ENCODE results near the gene PLIN4. TPM values are rescaled to one million over a fixed set of nuclear protein-coding genes. Genes with fewer than 3 reads are reported as not detected.

Gene PLIN4
- total and polyA plus RNA-seq, 2 donors (not counting 3 experiments of a cell fraction or from before 2014, with no cell fraction given): 0.01 TPM; not detected in 1

GRCh38 chr19:4498694-4499093, 19.6 kb downstream of the PLIN4 start:
- no peak for DNase-seq (ENCODE audit: low read depth, low spot score)
- Histone ChIP-seq H3K79me2 (ENCODE audit: control insufficient read depth, insufficient read depth, low read length) (no peaks in the 10 kb centered on the region), H3K4me1 (ENCODE audit: control insufficient read depth, extremely low read depth, insufficient read depth, low read length) (no peaks in the 10 kb centered on the region), H3K27me3 (ENCODE audit: control insufficient read depth in 2 of 2, insufficient read depth in 2 of 2, low read length in 2 of 2) (no peaks in the 10 kb centered on the region), H3K27ac (ENCODE audit: insufficient read depth, low read depth, low read length) (no peak overlapping the region), H2AFZ (ENCODE audit: low read depth, low read length) (no peak overlapping the region), H4K20me1 (replicated peaks; ENCODE audit: control insufficient read depth, extremely low read depth, insufficient read depth, low read length) (no peaks in the 10 kb centered on the region), H3K9me1 (replicated peaks; ENCODE audit: control insufficient read depth, extremely low read depth, insufficient read depth, low read length) (no peaks in the 10 kb centered on the region), H3K9ac (replicated peaks; ENCODE audit: extremely low read depth, insufficient read depth, low read length) (no peak overlapping the region), H3K9me3 (replicated peaks; ENCODE audit: control insufficient read depth, insufficient read depth, low read length) (no peaks in the 10 kb centered on the region), H3K4me2 (ENCODE audit: insufficient read depth, low read length) (no peak overlapping the region), H3K4me3 (replicated peaks in 1 of 3; ENCODE audit: insufficient read depth in 1 of 3, low read depth in 1 of 3, low read length in 3 of 3) (no peak overlapping the region), H3K36me3 (ENCODE audit: control insufficient read depth in 2 of 2, extremely low read depth in 1 of 2, insufficient read depth in 2 of 2, low read length in 2 of 2) (peaks cover 2 to 42% of the 10 kb centered on the region in 2 experiments)
- intact Hi-C loops (cut with micrococcal nuclease): no loop called here
- no peak for TF ChIP-seq MYC (IDR thresholded peaks at IDR 0.05; ENCODE audit: low read depth, low read length)
- no peak for TF ChIP-seq GATA2 (IDR thresholded peaks at IDR 0.05; ENCODE audit: insufficient read depth, insufficient read length, low read depth, low read length)
- no peak for TF ChIP-seq POLR2A (IDR thresholded peaks at IDR 0.05; ENCODE audit: low read depth, low read length)
- TF ChIP-seq CTCF (IDR thresholded peaks at IDR 0.05; ENCODE audit: extremely low read depth in 1 of 2, insufficient read depth in 1 of 2, low read depth in 1 of 2, low read length in 2 of 2): no peak
- dilution Hi-C loops (cut with MboI; ENCODE audit: extremely low pct_ligation_motif_present, low sequenced_read_pairs): no loop called here
- BruUV-seq (replicated peaks): no TSS peak
- POLR2A ChIA-PET: no interaction called here
- no peak for FAIRE-seq
- CTCF ChIA-PET: interaction anchor here (0.5 kb wide), 1 partner anchor 27 kb away, joined by 3 read pairs; no protein-coding TSS in a partner anchor

- CTCF ChIA-PET: interaction anchor here (0.5 kb wide), 1 partner anchor 27 kb away, joined by 3 read pairs; no protein-coding TSS in a partner anchor
- no peak for TF ChIP-seq FOS (IDR thresholded peaks at IDR 0.05; ENCODE audit: borderline replicate concordance, insufficient read depth, low read length)
- no peak for TF ChIP-seq POLR2A (IDR thresholded peaks at IDR 0.05; ENCODE audit: low read depth, low read length)
- no peak for TF ChIP-seq JUN (IDR thresholded peaks at IDR 0.05; ENCODE audit: borderline replicate concordance, insufficient read depth, insufficient read length, low read depth)
- no peak for TF ChIP-seq GATA2 (IDR thresholded peaks at IDR 0.05; ENCODE audit: insufficient read depth, insufficient read length, low read depth, low read length)
- dilution Hi-C loops (cut with MboI; ENCODE audit: extremely low pct_ligation_motif_present, low sequenced_read_pairs): no loop called here
- no peak for DNase-seq (ENCODE audit: low read depth, low spot score)
- Histone ChIP-seq H3K4me3 (replicated peaks in 1 of 3; ENCODE audit: insufficient read depth in 1 of 3, low read depth in 1 of 3, low read length in 3 of 3) (no peak overlapping the region), H3K79me2 (ENCODE audit: control insufficient read depth, insufficient read depth, low read length) (no peaks in the 10 kb centered on the region), H3K27ac (ENCODE audit: insufficient read depth, low read depth, low read length) (no peak overlapping the region), H4K20me1 (replicated peaks; ENCODE audit: control insufficient read depth, extremely low read depth, insufficient read depth, low read length) (no peaks in the 10 kb centered on the region), H2AFZ (ENCODE audit: low read depth, low read length) (no peak overlapping the region), H3K9me3 (replicated peaks; ENCODE audit: control insufficient read depth, insufficient read depth, low read length) (no peaks in the 10 kb centered on the region), H3K4me1 (ENCODE audit: control insufficient read depth, extremely low read depth, insufficient read depth, low read length) (no peaks in the 10 kb centered on the region), H3K27me3 (ENCODE audit: control insufficient read depth in 2 of 2, insufficient read depth in 2 of 2, low read length in 2 of 2) (no peaks in the 10 kb centered on the region), H3K4me2 (ENCODE audit: insufficient read depth, low read length) (no peak overlapping the region), H3K9me1 (replicated peaks; ENCODE audit: control insufficient read depth, extremely low read depth, insufficient read depth, low read length) (no peaks in the 10 kb centered on the region), H3K36me3 (ENCODE audit: control insufficient read depth in 2 of 2, extremely low read depth in 1 of 2, insufficient read depth in 2 of 2, low read length in 2 of 2) (peaks cover 4 to 50% of the 10 kb centered on the region in 2 experiments), H3K9ac (replicated peaks; ENCODE audit: extremely low read depth, insufficient read depth, low read length) (no peak overlapping the region)
- intact Hi-C loops (cut with micrococcal nuclease): no loop called here
- FAIRE-seq: no peak
- POLR2A ChIA-PET: no interaction called here
- BruUV-seq (replicated peaks): no TSS peak
Observed at GRCh38 chr19:4497770-4498389, 20.4 kb downstream of the PLIN4 start.
